ENCODE measurements around the gene KCND3. TPM values are rescaled to one million over a fixed set of nuclear protein-coding genes. Genes with fewer than 3 reads are reported as not detected.

Gene KCND3
- total and polyA plus RNA-seq, 2 donors (not counting 3 experiments of a cell fraction or from before 2014, with no cell fraction given), result 0.03 TPM; not detected in 1

- Histone ChIP-seq H3K4me2 (ENCODE audit: insufficient read depth, low read length) (no peak overlapping the region), H3K27ac (ENCODE audit: insufficient read depth, low read depth, low read length) (no peak overlapping the region), H3K4me3 (replicated peaks in 1 of 3; ENCODE audit: insufficient read depth in 1 of 3, low read depth in 1 of 3, low read length in 3 of 3) (no peak overlapping the region), H3K9ac (replicated peaks; ENCODE audit: extremely low read depth, insufficient read depth, low read length) (no peak overlapping the region), H3K4me1 (ENCODE audit: control insufficient read depth, extremely low read depth, insufficient read depth, low read length) (no peaks in the 10 kb centered on the region), H3K27me3 (ENCODE audit: control insufficient read depth in 2 of 2, insufficient read depth in 2 of 2, low read length in 2 of 2) (no peaks in the 10 kb centered on the region), H4K20me1 (replicated peaks; ENCODE audit: control insufficient read depth, extremely low read depth, insufficient read depth, low read length) (no peaks in the 10 kb centered on the region), H3K36me3 (ENCODE audit: control insufficient read depth in 2 of 2, extremely low read depth in 1 of 2, insufficient read depth in 2 of 2, low read length in 2 of 2) (no peaks in the 10 kb centered on the region), H3K9me1 (replicated peaks; ENCODE audit: control insufficient read depth, extremely low read depth, insufficient read depth, low read length) (no peaks in the 10 kb centered on the region), H2AFZ (ENCODE audit: low read depth, low read length) (no peak overlapping the region), H3K79me2 (ENCODE audit: control insufficient read depth, insufficient read depth, low read length) (no peaks in the 10 kb centered on the region), H3K9me3 (replicated peaks; ENCODE audit: control insufficient read depth, insufficient read depth, low read length) (no peaks in the 10 kb centered on the region)
- BruUV-seq (replicated peaks), result no TSS peak
- DNase-seq (ENCODE audit: low read depth, low spot score), result no peak
- ChIA-PET POLR2A (no interaction called here), CTCF (no interaction called here)
- no peak for TF ChIP-seq EZH2 (IDR thresholded peaks at IDR 0.05; ENCODE audit: borderline replicate concordance, low read depth, low read length, severe bottlenecking)
- no peak for TF ChIP-seq GATA2 (IDR thresholded peaks at IDR 0.05; ENCODE audit: insufficient read depth, insufficient read length, low read depth, low read length)
- TF ChIP-seq POLR2A (IDR thresholded peaks at IDR 0.05; ENCODE audit: low read depth, low read length), result no peak
- no peak for TF ChIP-seq MAX (IDR thresholded peaks at IDR 0.05; ENCODE audit: insufficient read depth, insufficient read length)
- TF ChIP-seq, protein P1, sequence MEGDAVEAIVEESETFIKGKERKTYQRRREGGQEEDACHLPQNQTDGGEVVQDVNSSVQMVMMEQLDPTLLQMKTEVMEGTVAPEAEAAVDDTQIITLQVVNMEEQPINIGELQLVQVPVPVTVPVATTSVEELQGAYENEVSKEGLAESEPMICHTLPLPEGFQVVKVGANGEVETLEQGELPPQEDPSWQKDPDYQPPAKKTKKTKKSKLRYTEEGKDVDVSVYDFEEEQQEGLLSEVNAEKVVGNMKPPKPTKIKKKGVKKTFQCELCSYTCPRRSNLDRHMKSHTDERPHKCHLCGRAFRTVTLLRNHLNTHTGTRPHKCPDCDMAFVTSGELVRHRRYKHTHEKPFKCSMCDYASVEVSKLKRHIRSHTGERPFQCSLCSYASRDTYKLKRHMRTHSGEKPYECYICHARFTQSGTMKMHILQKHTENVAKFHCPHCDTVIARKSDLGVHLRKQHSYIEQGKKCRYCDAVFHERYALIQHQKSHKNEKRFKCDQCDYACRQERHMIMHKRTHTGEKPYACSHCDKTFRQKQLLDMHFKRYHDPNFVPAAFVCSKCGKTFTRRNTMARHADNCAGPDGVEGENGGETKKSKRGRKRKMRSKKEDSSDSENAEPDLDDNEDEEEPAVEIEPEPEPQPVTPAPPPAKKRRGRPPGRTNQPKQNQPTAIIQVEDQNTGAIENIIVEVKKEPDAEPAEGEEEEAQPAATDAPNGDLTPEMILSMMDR (IDR thresholded peaks at IDR 0.05; ENCODE audit: extremely low read depth in 1 of 2, insufficient read depth in 1 of 2, low read depth in 1 of 2, low read length in 2 of 2), result no peak
- no peak for TF ChIP-seq POLR2AphosphoS5 (IDR thresholded peaks at IDR 0.05; ENCODE audit: insufficient read depth, low read depth, low read length)
- no peak for TF ChIP-seq FOS (IDR thresholded peaks at IDR 0.05; ENCODE audit: borderline replicate concordance, insufficient read depth, low read length)
- no peak for TF ChIP-seq JUN (IDR thresholded peaks at IDR 0.05; ENCODE audit: borderline replicate concordance, insufficient read depth, insufficient read length, low read depth)
- no peak for TF ChIP-seq MYC (IDR thresholded peaks at IDR 0.05; ENCODE audit: low read depth, low read length)
- FAIRE-seq, result no peak
- dilution Hi-C loops (cut with MboI; ENCODE audit: extremely low pct_ligation_motif_present, low sequenced_read_pairs) (no loop called here), intact Hi-C loops (cut with micrococcal nuclease) (no loop called here)
Measured at GRCh38 chr1:111909030-111909429, 80.4 kb downstream of the KCND3 start.

All from endothelial cell of umbilical vein (primary cell).